ENCODE data around the gene CAMK1G. TPM values are rescaled to one million over a fixed set of nuclear protein-coding genes. Genes with fewer than 3 reads are reported as not detected.
A peak's percentile ranks its signal among the peaks of the same experiment; 100 is the strongest.

Gene CAMK1G
- total RNA-seq, 2 experiments from 2014 or later = not detected

DNA sequence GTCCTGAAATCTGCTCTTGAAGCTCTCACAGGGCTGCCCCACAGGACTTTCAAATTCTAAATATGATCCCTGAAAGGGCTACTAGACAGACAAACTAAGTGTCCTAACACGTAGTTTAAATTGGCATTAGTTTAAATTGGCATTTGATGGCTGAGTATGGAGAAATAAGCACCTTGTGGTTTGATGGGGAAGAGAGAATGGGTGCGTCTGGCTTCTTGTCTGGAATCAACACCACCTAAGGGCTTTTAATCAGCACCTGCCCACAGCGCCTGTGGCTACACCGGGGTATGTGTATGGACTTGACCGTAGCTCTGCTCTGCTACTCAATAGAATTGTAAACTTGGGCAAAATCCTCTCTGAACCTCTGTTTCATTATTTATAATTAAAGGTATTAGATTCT, 74.4 kb downstream of the CAMK1G start:
- CTCF ChIA-PET = no interaction called here
- no peak for ATAC-seq (ENCODE audit: poor library complexity)
- no peaks in the 10 kb centered on the region for H3K36me3 ChIP-seq (ENCODE audit: insufficient read depth, low read length)
- H3K27ac Mint-ChIP-seq = no peak overlapping the region
- H3K4me1 ChIP-seq (ENCODE audit: insufficient read depth, low read length) = peaks cover 9% of the 10 kb centered on the region
- no peaks in the 10 kb centered on the region for H3K27me3 Mint-ChIP-seq
- H3K4me3 ChIP-seq (ENCODE audit: low read length) = no peak overlapping the region
- H3K36me3 Mint-ChIP-seq (ENCODE audit: low read depth) = no peaks in the 10 kb centered on the region
- no peak overlapping the region for H3K4me3 Mint-ChIP-seq
- no peaks in the 10 kb centered on the region for H3K9me3 ChIP-seq (ENCODE audit: control insufficient read depth in 1 of 2, insufficient read depth in 1 of 2, low read length in 2 of 2)
- peaks cover 11% of the 10 kb centered on the region for H3K4me1 Mint-ChIP-seq (ENCODE audit: low read depth)
- H3K27me3 ChIP-seq (ENCODE audit: control insufficient read depth in 1 of 2, insufficient read depth in 2 of 2, low read length in 2 of 2) = no peaks in the 10 kb centered on the region
- intact Hi-C loops (cut with DNase I, micrococcal nuclease) = no loop called here
- POLR2A ChIA-PET = no interaction called here
- TF ChIP-seq, protein P1, sequence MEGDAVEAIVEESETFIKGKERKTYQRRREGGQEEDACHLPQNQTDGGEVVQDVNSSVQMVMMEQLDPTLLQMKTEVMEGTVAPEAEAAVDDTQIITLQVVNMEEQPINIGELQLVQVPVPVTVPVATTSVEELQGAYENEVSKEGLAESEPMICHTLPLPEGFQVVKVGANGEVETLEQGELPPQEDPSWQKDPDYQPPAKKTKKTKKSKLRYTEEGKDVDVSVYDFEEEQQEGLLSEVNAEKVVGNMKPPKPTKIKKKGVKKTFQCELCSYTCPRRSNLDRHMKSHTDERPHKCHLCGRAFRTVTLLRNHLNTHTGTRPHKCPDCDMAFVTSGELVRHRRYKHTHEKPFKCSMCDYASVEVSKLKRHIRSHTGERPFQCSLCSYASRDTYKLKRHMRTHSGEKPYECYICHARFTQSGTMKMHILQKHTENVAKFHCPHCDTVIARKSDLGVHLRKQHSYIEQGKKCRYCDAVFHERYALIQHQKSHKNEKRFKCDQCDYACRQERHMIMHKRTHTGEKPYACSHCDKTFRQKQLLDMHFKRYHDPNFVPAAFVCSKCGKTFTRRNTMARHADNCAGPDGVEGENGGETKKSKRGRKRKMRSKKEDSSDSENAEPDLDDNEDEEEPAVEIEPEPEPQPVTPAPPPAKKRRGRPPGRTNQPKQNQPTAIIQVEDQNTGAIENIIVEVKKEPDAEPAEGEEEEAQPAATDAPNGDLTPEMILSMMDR (IDR thresholded peaks at IDR 0.05) = no peak
- no peaks in the 10 kb centered on the region for H3K9me3 Mint-ChIP-seq
- no peak overlapping the region for H3K27ac ChIP-seq (ENCODE audit: low read depth in 1 of 2, low read length in 2 of 2)
- no peak for DNase-seq

DNA sequence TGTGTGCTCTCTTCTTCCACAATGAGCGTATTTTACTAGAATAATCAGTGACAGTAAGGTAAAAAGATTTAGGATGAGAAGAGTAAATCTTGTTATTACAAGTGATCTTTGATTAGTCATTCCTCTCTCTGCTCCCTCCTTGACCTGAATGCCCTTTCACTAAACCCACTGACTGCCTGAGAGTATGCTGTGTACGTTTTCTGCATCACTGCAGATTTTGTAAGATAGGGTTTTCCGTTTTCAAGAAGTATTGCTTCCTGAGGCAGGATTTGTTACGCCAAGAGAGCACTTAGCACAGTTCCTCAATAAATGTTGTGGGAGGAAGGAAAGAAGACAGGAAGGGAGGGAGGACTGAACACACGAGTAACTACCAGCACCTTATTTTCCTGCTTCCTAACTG, 76.4 kb downstream of the CAMK1G start:
- H3K36me3 ChIP-seq (ENCODE audit: insufficient read depth, low read length) = no peaks in the 10 kb centered on the region
- H3K4me1 ChIP-seq (ENCODE audit: insufficient read depth, low read length) = peaks cover 5% of the 10 kb centered on the region
- H3K27ac ChIP-seq (ENCODE audit: low read depth in 1 of 2, low read length in 2 of 2) = no peak overlapping the region
- no peaks in the 10 kb centered on the region for H3K27me3 Mint-ChIP-seq
- ATAC-seq (ENCODE audit: poor library complexity) (no peak), DNase-seq (peak in 2 of 14 experiments; percentile 62 to 72)
- H3K27me3 ChIP-seq (ENCODE audit: control insufficient read depth in 1 of 2, insufficient read depth in 2 of 2, low read length in 2 of 2) = no peaks in the 10 kb centered on the region
- TF ChIP-seq, protein P1 (IDR thresholded peaks at IDR 0.05) = no peak
- H3K4me1 Mint-ChIP-seq (ENCODE audit: low read depth) = peaks cover 10% of the 10 kb centered on the region
- no peak overlapping the region for H3K4me3 Mint-ChIP-seq
- ChIA-PET CTCF (no interaction called here), POLR2A (no interaction called here)
- no peak overlapping the region for H3K27ac Mint-ChIP-seq
- no peaks in the 10 kb centered on the region for H3K9me3 ChIP-seq (ENCODE audit: control insufficient read depth in 1 of 2, insufficient read depth in 1 of 2, low read length in 2 of 2)
- H3K4me3 ChIP-seq (ENCODE audit: low read length) = no peak overlapping the region
- H3K36me3 Mint-ChIP-seq (ENCODE audit: low read depth) = no peaks in the 10 kb centered on the region
- H3K9me3 Mint-ChIP-seq = no peaks in the 10 kb centered on the region
- intact Hi-C loops (cut with DNase I, micrococcal nuclease) = no loop called here

DNA sequence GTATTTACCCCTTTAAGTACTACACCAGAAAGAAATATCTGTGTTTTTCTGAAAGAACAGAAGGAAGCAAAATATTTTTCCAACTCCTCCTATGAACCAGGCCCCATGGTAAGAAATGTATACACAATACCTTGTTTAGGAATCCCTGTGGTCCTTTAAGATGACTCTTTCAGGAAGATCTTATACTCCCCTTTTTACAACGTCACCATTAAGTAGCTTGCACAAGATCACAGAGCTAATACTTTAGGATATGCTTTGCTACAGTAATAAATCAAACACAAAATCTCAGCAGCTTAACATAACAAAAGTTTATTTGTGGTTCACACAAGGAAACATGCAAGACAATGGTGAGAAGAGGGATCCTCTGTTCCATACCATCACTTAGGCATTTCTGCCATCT, 77.6 kb downstream of the CAMK1G start:
- no peaks in the 10 kb centered on the region for H3K9me3 Mint-ChIP-seq
- Histone ChIP-seq H3K4me1 (ENCODE audit: insufficient read depth, low read length) (peaks cover 5% of the 10 kb centered on the region), H3K36me3 (ENCODE audit: insufficient read depth, low read length) (no peaks in the 10 kb centered on the region), H3K27me3 (ENCODE audit: control insufficient read depth in 1 of 2, insufficient read depth in 2 of 2, low read length in 2 of 2) (no peaks in the 10 kb centered on the region), H3K9me3 (ENCODE audit: control insufficient read depth in 1 of 2, insufficient read depth in 1 of 2, low read length in 2 of 2) (no peaks in the 10 kb centered on the region), H3K27ac (ENCODE audit: low read depth in 1 of 2, low read length in 2 of 2) (no peak overlapping the region), H3K4me3 (ENCODE audit: low read length) (no peak overlapping the region)
- CTCF ChIA-PET = no interaction called here
- H3K4me1 Mint-ChIP-seq (ENCODE audit: low read depth) = peaks cover 10% of the 10 kb centered on the region
- no peak overlapping the region for H3K4me3 Mint-ChIP-seq
- no peaks in the 10 kb centered on the region for H3K36me3 Mint-ChIP-seq (ENCODE audit: low read depth)
- no peaks in the 10 kb centered on the region for H3K27me3 Mint-ChIP-seq
- intact Hi-C loops (cut with DNase I, micrococcal nuclease) = no loop called here
- POLR2A ChIA-PET = no interaction called here
- TF ChIP-seq, protein P1 (IDR thresholded peaks at IDR 0.05) = no peak
- DNase-seq = no peak
- ATAC-seq (ENCODE audit: poor library complexity) = no peak
- no peak overlapping the region for H3K27ac Mint-ChIP-seq

All from CD4-positive, alpha-beta T cell (primary cell).